Measurements from ENCODE around the gene GALNT13.

Gene GALNT13

DNA sequence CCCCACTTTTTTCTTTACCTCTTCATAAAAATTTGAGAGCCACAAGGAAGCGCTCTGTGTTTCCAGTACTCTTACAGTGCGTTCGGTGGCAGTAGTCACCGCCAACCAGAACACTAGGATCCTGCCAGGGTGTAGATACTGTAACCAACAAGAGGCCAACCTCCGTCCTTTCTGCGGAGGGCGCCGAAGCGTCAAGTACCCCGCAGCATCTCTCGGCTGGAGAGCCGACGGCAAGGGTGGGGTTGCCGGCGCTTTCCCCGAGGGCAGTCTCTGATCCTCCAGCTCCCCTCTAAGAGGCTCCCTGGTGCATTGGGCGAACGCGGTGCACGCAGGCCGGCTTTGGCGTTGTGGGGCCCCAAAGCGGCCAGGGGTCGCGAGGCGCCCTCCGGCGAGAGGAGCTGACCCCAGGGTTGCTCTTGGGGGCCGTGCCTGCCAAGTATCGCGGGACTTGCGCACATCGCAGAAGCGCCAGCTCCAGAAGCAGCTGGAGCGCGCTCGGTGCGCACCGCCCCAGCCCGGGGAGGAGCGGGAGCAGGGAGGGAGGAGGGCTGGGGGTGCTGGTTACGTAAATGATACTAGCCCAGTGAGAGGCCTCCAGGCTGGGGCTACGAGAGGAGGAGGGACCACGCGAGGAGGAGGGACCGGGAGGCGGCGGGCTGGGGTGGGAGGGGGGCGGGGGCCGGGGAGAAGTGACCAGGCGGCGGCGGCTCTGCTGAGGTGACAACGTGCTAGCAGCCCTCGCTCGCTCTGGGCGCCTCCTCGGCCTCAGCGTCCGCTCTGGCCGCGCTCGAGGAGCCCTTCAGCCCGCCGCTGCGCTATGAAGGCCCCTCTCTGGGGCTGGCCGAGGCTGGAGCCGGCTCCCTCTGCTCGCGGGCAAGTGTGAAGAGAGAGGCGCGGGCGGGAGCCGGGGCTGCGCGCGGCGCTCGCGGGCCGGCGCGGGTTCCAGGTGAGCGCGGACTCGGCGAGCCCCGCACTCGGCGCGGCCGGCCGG is at the start of gene GALNT13:
Gene GALNT13 (plus strand): TSS at position 692 of the 991 bp plus-strand sequence.
- no peak for DNase-seq

GRCh38 chr2:153823880-153824279 is 47.8 kb upstream of the GALNT13 start:
- DNase-seq, result no peak

DNA sequence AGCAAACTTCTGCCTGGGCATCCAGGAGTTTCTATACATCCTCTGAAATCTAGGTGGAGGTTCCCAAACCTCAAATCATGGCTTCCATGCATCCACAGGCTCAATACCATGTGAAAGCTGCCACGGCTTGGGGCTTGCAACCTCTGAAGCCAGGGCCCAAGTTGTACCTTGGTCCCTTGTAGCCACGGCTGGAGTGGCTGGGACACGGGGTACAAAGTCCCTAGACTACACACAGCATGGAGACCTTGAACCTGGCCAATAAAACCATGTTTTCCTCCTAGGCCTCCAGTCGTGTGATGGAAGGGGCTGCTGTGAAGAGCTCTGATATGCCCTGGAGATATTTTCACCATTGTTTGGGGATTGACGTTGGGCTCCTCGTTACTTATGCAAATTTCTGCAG is 43.4 kb upstream of the GALNT13 start:
- no peak for DNase-seq

GRCh38 chr2:153834662-153835061 is 37.1 kb upstream of the GALNT13 start:
- DNase-seq, result no peak

DNA sequence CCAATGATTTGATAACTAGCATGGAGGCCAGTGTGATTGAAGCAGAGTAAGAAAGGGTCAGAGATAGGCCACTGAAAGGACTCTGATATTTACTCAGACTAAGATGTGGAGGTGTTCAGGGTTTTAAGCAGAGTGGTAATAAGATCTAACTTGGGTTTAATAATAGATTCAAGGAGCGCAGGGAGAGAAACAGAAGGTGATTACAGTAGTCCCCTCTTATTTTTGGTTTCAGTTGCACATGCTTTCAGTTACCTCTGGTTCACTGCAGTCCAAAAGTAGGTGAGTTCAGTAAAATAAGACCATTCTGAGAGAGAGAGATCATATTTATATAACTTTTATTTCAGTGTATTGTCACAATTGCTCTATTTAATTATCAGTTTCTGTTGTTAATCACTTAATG is 13.5 kb upstream of the GALNT13 start:
- DNase-seq, result no peak

DNA sequence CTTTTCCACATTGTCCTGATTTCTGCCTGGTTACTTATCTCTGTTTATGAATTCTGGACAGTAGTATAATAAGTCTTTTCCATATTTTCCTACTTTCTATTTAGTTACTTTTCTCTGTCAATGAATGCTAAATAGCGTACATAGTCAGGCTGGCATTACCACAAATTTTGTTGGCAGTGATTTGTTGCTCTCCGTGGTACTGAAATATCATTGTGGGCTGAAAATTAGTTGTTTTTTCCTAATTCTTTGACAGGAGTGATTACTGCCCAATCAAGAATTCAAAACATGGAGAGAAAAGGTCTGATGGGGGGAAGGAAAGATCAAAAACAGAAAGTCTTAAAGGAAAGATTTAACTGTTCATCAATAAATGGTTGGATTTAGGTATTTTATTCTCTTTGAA is 7.7 kb upstream of the GALNT13 start:
- no peak for DNase-seq

- DNase-seq, result no peak
Measured at GRCh38 chr2:153866595-153866994, 5.1 kb upstream of the GALNT13 start.

- no peak for DNase-seq
Measured at GRCh38 chr2:153870308-153870707, 1.4 kb upstream of the GALNT13 start.

GRCh38 chr2:153872311-153873051 is 759 bp downstream of the GALNT13 start:
- DNase-seq, result no peak

DNA sequence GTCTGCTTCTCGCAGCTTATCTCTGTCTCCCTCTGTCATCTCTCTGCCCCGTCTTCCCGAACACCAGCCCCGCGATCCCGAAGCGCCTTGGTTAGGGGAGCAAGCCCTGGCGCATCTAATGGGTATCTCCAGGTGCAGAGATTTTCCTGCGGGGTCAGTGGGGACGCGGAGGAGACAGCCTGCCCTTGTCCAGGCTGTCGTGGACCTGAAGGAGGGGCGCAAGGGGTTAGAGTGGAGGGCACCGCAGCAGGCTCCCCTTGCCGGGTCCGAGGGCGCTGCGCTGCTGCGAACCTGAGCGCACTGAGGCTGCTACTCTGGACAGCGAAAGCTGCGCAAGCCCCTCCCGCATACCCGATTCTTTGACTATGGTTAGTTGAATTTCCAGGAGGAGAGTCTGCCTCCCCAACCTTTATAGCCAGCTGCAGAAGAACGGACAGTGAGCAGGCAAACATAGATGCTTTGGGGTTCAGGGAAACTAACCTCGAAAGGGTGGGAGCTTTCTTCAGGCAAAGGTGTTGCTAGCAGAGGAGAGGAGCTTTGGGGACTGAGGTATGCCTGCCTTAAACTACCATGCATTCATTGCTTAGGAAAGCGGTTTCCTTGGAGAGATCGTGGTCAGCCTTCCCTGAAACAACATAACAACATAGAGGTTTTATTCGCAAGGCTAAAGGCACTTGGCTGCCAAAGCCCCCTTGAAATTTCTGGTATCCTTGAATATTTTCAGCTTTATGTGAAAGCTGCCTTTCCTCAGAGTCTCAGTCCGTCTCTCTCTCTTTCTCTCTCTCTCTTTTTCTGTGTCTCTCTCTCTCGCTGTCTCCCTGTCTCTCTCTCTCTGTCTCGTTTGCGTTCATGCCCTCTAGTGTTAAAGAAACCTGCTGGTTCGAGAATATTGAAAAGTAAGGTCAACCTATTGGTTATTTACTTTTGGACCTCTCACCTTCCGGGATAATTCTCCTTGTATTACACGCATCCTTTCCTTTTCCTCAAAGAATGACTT is 1.6 kb downstream of the GALNT13 start:
- no peak for DNase-seq

GRCh38 chr2:153875801-153876466 is 4.2 kb downstream of the GALNT13 start:
- DNase-seq, result no peak

DNA sequence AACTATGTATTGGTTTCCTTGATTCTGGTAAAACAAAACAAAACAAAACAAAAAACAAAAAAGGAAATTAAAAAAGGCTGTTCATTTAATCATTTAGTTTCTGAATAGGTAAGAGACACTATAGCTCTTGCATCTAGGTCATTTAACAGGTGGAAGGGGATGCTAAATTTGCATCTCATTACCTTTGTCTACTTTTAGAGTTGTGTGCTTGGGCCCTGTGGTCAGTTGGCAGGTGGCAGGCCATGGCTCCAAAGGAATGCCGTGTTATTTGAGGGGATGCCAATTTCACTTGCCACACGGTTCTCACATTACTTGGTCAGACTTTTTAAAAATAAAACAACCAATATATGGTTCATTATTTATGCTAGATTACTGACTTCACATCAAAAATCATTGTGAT is 9.2 kb downstream of the GALNT13 start:
- DNase-seq, result no peak

DNA sequence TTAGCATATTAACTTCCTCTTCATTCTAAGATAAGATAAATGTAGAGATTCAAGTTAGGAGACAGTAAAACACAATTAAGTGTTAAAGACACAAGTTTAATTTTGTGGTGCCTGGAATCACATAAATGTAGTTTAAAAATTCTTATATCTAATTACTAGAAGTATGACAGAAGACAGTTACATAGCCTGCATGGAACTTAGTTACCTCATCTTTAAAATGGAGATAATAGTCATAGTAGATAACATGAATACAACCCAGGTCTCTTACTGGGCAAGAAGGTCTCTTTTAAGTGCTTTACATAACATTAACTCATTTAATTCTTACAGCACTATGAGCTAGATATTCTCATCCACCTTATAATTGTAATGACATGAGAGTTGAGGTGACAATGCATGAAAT is 15.1 kb downstream of the GALNT13 start:
- DNase-seq, result no peak

DNA sequence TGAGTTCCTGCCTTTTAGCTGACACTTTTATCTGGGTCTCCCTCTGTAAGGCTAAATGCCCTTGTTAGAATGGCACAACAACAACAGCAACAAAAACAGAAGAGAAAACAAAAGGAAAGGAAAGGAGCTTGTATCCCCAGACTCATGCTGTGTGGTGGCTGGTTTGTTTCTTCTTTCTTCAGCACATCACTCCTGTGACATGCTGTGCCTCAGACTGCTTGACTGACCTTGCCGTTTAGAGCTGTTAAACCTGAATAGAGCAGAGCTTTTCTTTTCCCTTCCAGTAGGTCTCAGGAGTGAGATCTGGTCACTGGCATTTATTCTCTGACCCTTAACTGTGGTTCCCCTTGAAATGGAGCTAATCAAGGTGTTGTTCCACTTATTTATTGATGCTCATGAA is 18.9 kb downstream of the GALNT13 start:
- no peak for DNase-seq

DNA sequence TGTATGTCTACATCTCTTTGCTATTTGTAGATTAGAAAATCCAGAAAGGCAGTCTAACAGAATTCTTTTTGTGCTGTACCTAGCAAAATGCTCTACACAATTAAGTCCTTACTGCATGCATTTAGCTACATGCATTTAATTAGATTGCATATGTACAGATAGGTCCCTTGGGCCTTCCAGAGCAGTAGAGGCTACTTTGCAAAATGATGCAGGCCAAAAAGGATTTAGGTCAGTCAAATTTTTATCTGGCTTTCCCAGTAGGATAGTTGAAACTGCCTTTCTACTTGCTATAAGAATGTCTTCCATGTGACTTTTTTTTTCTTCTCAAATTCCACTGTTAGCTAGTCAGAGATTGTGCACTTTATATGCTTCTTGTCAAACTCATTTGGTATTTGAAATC is 19.3 kb downstream of the GALNT13 start:
- no peak for DNase-seq

GRCh38 chr2:153912798-153913396 is 41.2 kb downstream of the GALNT13 start:
- no peak for DNase-seq

GRCh38 chr2:153917570-153917969 is 45.8 kb downstream of the GALNT13 start:
- no peak for DNase-seq

DNA sequence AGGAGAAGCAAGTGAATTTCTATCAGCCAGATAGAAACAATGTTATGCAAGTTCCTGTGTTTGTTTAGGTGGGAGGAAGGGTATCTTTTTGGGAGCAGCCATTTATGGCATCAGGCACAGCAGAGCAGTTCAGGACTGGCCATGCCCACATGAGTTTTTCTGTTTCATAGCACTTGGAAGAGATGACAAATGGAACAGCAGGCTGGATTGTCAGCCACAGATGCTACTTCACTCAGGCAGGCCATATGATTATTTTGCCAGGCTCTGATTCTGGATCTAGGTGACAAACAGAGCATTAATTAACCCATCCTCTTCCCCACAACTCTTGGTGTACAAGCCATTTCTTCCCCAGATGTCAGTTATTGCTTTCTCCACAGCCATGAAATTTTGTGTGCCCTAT is 63.8 kb downstream of the GALNT13 start:
- no peak for DNase-seq

- no peak for DNase-seq
Measured at GRCh38 chr2:153939124-153939796, 67.5 kb downstream of the GALNT13 start.

DNA sequence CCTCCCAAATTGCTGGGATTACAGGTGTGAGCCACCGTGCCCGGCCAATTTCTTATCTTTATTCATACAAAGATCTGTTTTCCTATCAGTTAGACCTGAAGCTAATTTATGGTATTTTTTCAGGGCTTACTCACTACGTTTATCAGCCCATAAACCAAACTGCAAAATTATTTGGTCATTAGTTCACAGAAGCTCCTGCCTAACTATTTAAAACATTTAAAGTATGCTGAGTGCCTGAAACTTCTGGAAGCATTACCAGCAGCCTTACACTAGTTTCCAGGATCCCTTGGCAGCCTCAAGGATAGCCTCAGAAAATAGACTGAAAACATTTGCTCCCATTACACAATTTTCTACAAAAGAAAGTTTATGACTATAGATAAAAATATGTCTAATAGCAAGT is 68.8 kb downstream of the GALNT13 start:
- no peak for DNase-seq

DNA sequence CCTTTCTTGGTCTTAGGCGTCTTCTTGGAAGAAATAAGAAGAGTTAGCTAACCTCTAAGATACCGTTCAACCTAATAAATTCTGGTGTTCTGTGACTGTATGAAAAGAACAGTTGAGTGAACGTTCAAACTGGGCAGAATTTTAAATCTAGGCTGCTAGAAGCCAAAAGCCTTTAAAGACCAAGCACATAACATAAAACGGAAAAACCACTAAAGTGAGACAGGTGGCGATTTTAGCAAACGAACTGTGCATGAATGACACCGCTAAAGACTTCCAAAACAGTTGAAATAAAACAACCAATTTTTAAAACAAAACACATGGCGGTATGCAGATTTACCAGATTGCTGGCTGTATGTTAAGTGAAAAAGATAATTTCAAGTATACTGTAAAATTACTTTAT is 73.1 kb downstream of the GALNT13 start:
- DNase-seq, result no peak
